ENCODE results near the gene RAMAC.
"Not testable (repeated sequence)": the region's sequence is repeated elsewhere in the genome, so short reads cannot be mapped to it uniquely, and the experiment has no call there.

The RAMAC gene

GRCh38 chr15:82985688-82986441 lies at the start of gene RAMAC:
TSS of gene RAMAC (plus strand) at chr15:82986210. CDS start at chr15:82989019, 2,809 bp downstream.
- peak; percentile 89 to 91 for DNase-seq

DNA sequence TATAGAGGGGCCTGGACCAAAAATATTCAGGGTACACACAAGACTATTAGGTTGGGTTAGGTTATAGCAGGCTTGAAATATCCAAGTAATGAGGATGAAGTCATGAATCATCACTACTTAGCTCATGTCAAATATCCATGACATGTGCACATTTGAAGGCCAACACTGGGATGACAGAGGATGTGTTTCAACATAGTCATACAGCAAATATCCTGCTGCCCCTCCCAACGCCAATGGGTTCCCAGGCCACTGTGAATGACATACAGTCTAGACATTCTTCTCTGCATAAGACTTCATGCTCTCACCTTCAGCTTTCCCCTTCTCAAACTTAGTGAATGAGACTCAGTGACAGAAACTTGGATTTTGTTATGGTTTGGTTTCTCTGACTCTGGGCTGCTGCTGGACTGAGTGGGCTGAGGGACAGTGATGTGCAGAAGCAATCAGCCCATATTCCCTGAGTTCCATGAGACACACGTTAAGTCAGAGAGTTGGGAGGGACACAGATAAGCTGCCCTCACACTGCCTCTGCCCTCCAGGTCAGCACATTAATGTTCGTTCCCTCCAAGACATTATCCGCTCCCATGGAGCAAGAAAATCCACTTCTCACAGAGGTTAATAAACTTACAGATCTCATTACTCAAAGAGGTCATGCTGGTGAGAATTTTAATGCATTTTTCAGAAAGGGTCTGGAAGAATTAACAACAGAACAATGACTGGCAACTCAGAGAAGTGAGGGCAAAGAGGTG lies 48.9 kb upstream of the RAMAC start:
- DNase-seq, result no peak

DNA sequence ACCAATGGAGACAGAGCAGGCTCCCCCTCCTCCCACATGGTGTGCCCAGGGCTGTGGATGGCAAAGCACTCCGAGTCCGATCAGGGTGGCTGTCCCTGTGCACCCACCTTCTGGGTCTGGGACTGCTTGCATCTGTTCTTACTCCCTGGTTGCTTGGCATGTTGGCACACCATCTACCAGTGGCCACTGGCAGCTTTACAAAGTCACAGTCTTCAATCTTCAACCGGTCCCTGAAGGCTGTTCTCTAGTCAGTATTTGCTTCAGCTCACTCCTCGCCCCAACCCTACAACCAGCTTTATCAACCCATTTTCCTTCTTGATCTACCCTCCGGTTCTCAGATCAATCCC lies 48.3 kb upstream of the RAMAC start:
- DNase-seq, result no peak

GRCh38 chr15:82939678-82940077 lies 46.3 kb upstream of the RAMAC start:
- DNase-seq, result not testable (repeated sequence)

DNA sequence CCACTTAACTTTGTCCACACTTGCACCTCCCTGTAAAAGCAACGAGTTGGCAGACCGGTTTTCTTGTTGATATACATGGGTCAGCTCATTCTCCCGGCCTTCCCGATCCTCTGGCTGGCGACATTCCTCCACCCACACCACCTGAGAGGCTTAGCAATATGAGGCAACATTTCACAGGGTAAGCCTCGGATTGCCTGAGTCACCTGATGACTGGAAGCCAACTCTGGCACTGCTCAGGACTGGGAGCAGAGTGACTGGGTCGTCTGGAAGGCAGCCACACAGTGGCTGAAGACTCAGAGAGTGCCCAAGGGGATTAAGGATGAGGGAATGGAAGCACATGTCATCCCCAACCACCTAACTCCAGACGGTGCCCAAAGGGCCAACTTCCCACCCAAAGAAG lies 43.3 kb upstream of the RAMAC start:
- no peak for DNase-seq

DNA sequence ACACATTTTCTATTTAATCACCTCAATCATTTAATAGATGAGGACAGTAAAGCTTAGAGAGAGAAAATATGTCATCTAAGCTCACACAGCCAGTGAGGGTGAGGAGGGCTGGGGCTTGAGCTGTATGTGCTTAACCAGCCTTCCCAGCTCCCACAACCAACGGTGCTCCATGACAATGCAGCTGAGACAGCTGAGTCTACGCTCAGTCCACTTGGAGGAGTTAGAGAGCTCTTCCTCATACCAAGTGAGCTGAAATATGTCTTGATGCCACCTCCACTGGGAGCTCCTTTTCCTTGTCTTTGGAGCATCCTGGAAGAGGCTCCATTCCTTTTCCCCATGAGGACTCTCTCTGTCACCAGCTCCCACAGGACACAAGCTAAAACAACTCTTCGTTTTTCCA lies 42.8 kb upstream of the RAMAC start:
- no peak for DNase-seq

DNA sequence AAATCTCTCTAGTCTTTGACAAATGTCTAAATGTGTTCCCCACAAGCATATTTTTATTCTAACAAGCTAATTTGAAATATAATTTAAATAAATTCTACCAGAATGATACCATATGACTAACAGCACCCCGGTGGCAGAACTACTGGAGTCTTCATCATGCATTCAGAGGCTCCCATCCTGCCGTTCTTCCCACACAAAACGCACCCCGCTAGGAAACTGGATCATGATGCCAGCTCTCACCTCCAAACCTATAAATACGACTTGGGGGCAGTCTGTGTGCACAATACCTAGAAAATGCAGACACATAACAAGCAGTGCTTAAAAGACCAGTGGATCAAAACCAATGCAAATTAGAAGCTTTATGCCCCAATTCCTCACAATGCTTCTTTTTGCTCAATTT lies 42.0 kb upstream of the RAMAC start:
- DNase-seq, result no peak

DNA sequence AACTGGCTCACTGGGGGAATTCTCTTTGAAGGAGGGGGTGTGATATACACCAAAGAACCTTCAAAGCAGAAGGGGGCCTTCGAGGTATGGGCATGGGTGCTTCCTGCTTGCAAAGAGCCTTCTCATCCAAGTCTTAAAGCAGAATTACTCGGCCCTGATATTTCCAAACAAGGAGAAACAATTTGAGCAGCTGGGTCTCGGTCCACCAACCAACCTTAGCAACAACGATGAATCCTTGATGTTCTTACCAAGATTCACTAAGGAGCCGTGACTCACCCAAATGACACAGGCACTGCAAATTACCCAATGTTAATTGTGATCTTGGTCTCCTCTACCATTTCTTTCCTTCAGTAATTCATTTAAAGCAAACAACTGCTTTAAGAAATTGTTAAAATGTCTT lies 41.2 kb upstream of the RAMAC start:
- no peak for DNase-seq

GRCh38 chr15:82945326-82945725 lies 40.7 kb upstream of the RAMAC start:
- DNase-seq, result no peak

DNA sequence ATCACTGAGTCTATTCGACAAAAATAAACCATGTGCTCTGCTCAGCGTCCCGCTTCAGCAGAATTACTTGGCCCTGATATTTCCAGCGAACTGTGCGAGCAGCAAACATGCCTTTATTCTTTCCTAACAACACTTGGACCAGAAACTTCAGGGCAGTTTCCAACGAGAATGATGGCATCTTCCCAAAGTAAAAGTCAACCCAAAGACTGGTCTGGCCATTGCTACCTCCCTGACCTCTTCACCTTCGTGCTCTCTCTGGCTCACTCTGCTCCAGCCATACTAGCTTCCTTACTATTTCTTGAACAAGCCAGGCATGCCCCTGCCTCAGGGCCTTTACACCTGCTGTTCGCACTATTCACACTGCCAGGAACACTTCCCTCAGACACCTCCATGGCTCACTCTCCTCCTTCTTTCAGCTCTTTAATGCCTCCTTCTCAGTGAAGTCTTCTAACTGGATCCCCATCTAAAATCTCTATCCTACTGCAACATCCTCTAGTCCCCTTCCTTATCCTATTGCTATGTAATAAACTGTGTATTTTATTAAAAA lies 39.8 kb upstream of the RAMAC start:
- DNase-seq, result no peak

GRCh38 chr15:82950295-82950694 lies 35.7 kb upstream of the RAMAC start:
- DNase-seq, result no peak

GRCh38 chr15:82950746-82951370 lies 35.2 kb upstream of the RAMAC start:
- no peak for DNase-seq

- DNase-seq, result no peak
Measured at GRCh38 chr15:82951472-82952157, 34.4 kb upstream of the RAMAC start.

GRCh38 chr15:82952158-82953081 lies 33.6 kb upstream of the RAMAC start, which contains the start of gene HOMER2:
TSS of gene HOMER2 (minus strand) at chr15:82952720. CDS start at chr15:82952535, 185 bp downstream.
- DNase-seq, result peak in 1 of 2 donors; percentile 32

GRCh38 chr15:82958638-82959037 lies 27.4 kb upstream of the RAMAC start:
- DNase-seq, result no peak

DNA sequence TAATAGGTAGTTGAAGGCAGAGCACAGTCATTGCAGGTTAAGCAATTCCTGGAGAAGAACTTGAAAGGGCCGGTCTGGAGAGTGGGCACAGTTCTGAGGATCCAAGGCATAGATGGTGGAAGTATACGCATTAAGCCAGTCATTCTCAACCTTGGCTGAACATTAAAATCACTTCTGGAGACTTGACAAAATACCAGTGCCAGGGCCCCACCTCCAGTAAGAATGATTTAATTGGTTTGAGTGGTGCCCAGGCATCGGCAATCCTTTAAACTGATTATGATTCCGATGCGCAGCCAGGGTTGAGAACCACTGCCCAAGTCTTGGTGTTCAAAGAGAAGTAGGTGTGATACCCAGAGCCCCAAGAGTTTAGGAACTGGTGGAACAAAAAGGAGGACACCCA lies 26.6 kb upstream of the RAMAC start:
- DNase-seq, result no peak

- no peak for DNase-seq
Measured at GRCh38 chr15:82960766-82961165, 25.2 kb upstream of the RAMAC start.

DNA sequence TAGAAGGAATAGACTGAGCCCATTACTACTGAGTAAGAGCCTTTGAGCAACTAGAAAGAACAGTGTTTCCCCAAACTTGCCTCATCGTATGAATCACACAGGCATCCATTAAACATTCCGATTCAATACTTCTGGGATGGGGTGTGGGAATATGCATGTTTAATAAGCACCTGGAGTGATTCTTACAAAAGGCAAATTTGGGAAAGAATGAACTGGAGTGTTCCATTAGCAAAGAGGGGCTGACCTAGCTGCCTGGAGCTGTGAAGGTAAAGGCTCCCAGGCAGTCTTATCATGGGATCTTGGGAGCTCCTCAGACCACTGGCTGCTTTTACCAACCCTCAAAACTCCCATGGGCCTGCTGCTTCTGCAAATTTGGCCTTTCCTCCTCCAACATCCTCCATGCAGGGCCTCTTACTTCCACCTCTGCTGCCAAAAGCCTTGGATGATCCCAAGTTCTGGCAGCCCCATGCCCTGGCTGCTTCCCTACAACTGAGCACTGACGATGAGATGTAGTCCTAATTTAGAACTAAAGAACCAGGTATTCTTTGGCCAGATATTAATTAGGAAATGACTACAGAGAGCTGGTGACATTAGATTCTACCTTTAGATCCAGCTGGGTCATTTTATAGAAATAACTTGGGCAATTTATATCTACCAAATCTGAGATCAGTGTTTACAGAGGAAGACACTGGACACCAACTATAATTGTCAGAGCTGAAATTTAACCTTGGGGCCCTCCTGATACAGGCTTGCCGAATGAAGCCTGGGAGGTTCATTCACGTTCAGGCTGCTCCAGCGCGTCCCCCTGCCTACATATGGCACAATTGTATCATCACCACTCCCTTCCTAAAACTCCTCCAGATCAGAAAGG lies 22.3 kb upstream of the RAMAC start:
- DNase-seq, result no peak

- no peak for DNase-seq
Measured at GRCh38 chr15:82964890-82965289, 21.1 kb upstream of the RAMAC start.

DNA sequence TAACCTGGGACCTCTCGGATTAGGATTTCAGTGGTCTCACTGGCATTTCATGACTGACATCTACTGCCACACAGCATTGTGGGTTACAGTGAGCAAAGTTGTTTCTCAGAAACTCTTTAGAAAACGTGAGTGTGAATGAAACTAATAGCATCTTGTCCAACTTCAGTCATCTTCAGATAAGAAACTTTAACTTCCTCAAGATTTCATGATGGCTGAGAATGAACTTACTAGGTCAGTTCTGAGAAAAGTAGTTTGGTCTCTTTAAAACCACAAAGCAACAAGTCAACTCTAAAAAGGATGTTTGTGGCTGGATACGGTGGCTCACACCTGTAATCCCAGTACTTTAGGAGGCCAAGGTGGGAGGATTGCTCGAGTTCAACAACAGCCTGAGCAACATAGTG lies 19.3 kb upstream of the RAMAC start:
- DNase-seq, result no peak

DNA sequence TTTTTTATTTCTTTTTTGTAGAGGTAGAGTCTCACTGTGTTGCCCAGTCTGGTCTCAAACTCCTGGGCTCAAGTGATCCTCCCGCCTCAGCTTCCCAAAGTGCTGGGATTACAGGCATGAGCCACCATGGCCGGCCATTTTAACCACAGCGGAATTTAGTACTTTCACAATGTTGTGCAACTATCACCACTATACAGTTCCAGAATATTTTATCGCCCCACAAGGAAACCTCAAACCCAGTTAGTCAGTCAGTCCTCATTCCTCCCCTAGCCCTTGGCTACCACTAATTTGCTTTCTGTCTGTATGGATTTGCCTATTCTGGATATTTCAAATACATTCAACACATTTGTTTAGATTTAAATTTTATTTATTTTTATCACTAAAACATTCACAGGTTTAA lies 17.9 kb upstream of the RAMAC start:
- DNase-seq, result no peak

All from stimulated activated CD4-positive, alpha-beta T cell treated with anti-CD3 and anti-CD28 coated beads, Interleukin-2, amount 100 ng/mL, for 24 hours (primary cell).